GM19025 (cell line): ENCODE results near the gene C7orf25.
"Not testable (repeated sequence)": the region's sequence is repeated elsewhere in the genome, so short reads cannot be mapped to it uniquely, and the experiment has no call there.

Experiments used
- ATAC-seq: cut with Tn5 transposase; IDR thresholded peaks from one replicate; pipeline ENCODE4 v1.9.1; 2021; ENCODE audit warnings: mild to moderate bottlenecking, low read depth, moderate library complexity; ENCODE audit not compliant: unreplicated experiment

C7orf25 gene

GRCh38 chr7:42930889-42931288, 19.0 kb upstream of the C7orf25 start:
- no peak for ATAC-seq

- ATAC-seq: no peak
These were observed 17.6 kb upstream of the C7orf25 start for GRCh38 chr7:42929449-42929848.

- ATAC-seq: no peak
These were observed 16.9 kb upstream of the C7orf25 start for GRCh38 chr7:42928754-42929153.

GRCh38 chr7:42926204-42926603, 14.3 kb upstream of the C7orf25 start:
- ATAC-seq: no peak

- ATAC-seq: no peak
These were observed 13.8 kb upstream of the C7orf25 start for GRCh38 chr7:42925630-42926029.

GRCh38 chr7:42924223-42924838, 12.5 kb upstream of the C7orf25 start:
- ATAC-seq: no peak

GRCh38 chr7:42922017-42922753, 10.3 kb upstream of the C7orf25 start:
- ATAC-seq: no peak

GRCh38 chr7:42915356-42915755, 3.5 kb upstream of the C7orf25 start:
- no peak for ATAC-seq

GRCh38 chr7:42914421-42915045, 2.7 kb upstream of the C7orf25 start:
- ATAC-seq: no peak

GRCh38 chr7:42914009-42914408, 2.1 kb upstream of the C7orf25 start:
- ATAC-seq: no peak

GRCh38 chr7:42913591-42913990, 1.7 kb upstream of the C7orf25 start:
- no peak for ATAC-seq

- no peak for ATAC-seq
These were observed 1.6 kb downstream of the C7orf25 start for GRCh38 chr7:42910306-42910705.

GRCh38 chr7:42907316-42907715, 4.6 kb downstream of the C7orf25 start:
- no peak for ATAC-seq

- ATAC-seq: no peak
These were observed 5.7 kb downstream of the C7orf25 start for GRCh38 chr7:42906181-42906580.

GRCh38 chr7:42902331-42902730, 9.5 kb downstream of the C7orf25 start:
- no peak for ATAC-seq

- ATAC-seq: no peak
These were observed 11.0 kb downstream of the C7orf25 start for GRCh38 chr7:42900842-42901241.

GRCh38 chr7:42893346-42894240, 18.3 kb downstream of the C7orf25 start:
- ATAC-seq: no peak

GRCh38 chr7:42886893-42887505, 24.9 kb downstream of the C7orf25 start:
- no peak for ATAC-seq

GRCh38 chr7:42886129-42886528, 25.7 kb downstream of the C7orf25 start:
- no peak for ATAC-seq

GRCh38 chr7:42885183-42885582, 26.7 kb downstream of the C7orf25 start:
- not testable (repeated sequence) for ATAC-seq
